Kidney (tissue), 14 donors: Measurements from ENCODE around the gene CLPX. TPM values are rescaled to one million over a fixed set of nuclear protein-coding genes. Genes with fewer than 3 reads are reported as not detected.
"Not testable (repeated sequence)": the region's sequence is repeated elsewhere in the genome, so short reads cannot be mapped to it uniquely, and the experiment has no call there.

Experiments used
- DNase-seq, 5 donors: peaks; one replicate each; pipeline ENCODE4 v3.0.0-alpha.2; 2013 to 2020
- FAIRE-seq: peaks from 2 replicates; lab custom pipeline; 2012; peaks lifted over from hg19 to GRCh38; lab: Jason Lieb, UNC
- H3K27ac ChIP-seq, 2 donors: one replicate each; pipeline ENCODE4 v1.7.0; 2013; ENCODE audit warnings: low read depth in 2 of 2, low read length in 2 of 2, inconsistent platforms in 1 of 2
- H3K27me3 ChIP-seq: one replicate; pipeline ENCODE4 v1.7.1; 2013; ENCODE audit warnings: low read length, inconsistent platforms; ENCODE audit not compliant: control insufficient read depth, insufficient read depth
- H3K36me3 ChIP-seq, 3 donors: one replicate each; pipeline versions ENCODE4 v1.7.0 to v1.7.1; 2013; ENCODE audit warnings: low read length in 3 of 3, control low read depth in 1 of 3, inconsistent platforms in 1 of 3; ENCODE audit not compliant: insufficient read depth in 3 of 3, control insufficient read depth in 2 of 3
- H3K4me1 ChIP-seq, 3 donors: one replicate each; pipeline versions ENCODE4 v1.7.0 to v1.7.1; 2013; ENCODE audit warnings: low read length in 3 of 3, inconsistent platforms in 1 of 3, low read depth in 1 of 3; ENCODE audit not compliant: control insufficient read depth in 2 of 3, insufficient read depth in 2 of 3
- H3K4me3 ChIP-seq, 3 donors: one replicate each; pipeline versions ENCODE4 v1.7.0 to v1.8.1; 2013; ENCODE audit warnings: low read length in 3 of 3, control low read depth in 1 of 3, inconsistent platforms in 1 of 3
- H3K9ac ChIP-seq, 3 donors: one replicate each; pipeline versions ENCODE4 v1.7.0 to v1.7.1; 2013; ENCODE audit warnings: low read length in 3 of 3, control low read depth in 1 of 3, inconsistent platforms in 1 of 3
- H3K9me3 ChIP-seq, 3 donors: one replicate each; pipeline versions ENCODE4 v1.7.0 to v1.7.1; 2013; ENCODE audit warnings: low read length in 3 of 3, control low read depth in 1 of 3, inconsistent platforms in 1 of 3; ENCODE audit not compliant: control insufficient read depth in 2 of 3, insufficient read depth in 1 of 3
- intact Hi-C: fragments of 100-400 bp; cut with DNase I; formaldehyde crosslinking; loops from one replicate; pipeline ENCODE4 v1.11.1; 2022
- polyA plus RNA-seq: library from polyadenylated mRNA; stranded (reverse); fragments of 350-450 nt; fragmentation: Illumina TruSeq; extraction: RNeasy Lipid Tissue Mini Kit (QIAGEN cat#74804); gene quantifications from one replicate; pipeline ENCODE4 v1.2.3, GENCODE V29; 2014; ENCODE audit warnings: low read depth, low replicate concordance; ENCODE audit not compliant: insufficient read depth
- total RNA-seq: library from RNA; stranded (reverse); fragmentation: NEBNext Ultra II Directional; extraction: Animal tissue kit (Norgen Biotek cat#: 25700); gene quantifications from one replicate; pipeline ENCODE4 v1.2.1, GENCODE V29; 2021
- TF ChIP-seq, protein P1 (sequence below): IDR thresholded peaks from 3 replicates; pipeline ENCODE4 v1.5.1; 2012; ENCODE audit warnings: mild to moderate bottlenecking, moderate library complexity, borderline replicate concordance; ENCODE audit not compliant: insufficient read depth; ENCODE audit errors: extremely low read depth
- donor health status: control.
- donor health status: control.
- donor health status: control.
- donor health status: control.
- donor health status: control.
- donor health status: DM: yes; HTN: yes; CAD: no.
- donor health status: Normal renal cell carcinoma (clear cell type).

Gene CLPX
- total and polyA plus RNA-seq, 2 donors from 2014 or later = 18.4 to 48.2 TPM

DNA sequence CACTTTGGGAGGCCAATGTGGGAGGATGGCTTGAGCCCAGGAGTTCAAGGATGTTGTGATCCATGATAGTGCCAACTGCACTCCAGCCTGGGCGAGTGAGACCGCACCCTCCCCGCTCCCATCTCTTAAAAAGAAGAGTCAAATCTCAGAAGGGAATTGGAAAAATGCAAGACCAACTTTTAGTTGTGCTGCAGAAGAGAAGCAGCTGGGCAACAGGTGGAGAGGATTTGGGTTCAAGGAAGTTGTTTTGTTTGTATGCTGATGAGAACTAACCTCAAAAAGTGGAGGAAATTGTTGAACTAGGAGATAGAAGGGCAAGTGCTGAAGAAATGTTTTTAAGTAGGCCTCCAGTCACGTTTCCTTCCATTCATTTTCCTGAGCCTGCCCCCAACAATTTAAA, 38.7 kb downstream of the CLPX start:
- intact Hi-C loops = no loop called here
- no peak for FAIRE-seq
- peaks cover 3 to 15% (median 4%) of the 10 kb centered on the region in 3 donors for H3K36me3 ChIP-seq

GRCh38 chr15:65138631-65139030, 46.5 kb downstream of the CLPX start:
- H3K4me3 ChIP-seq, DNase-seq, H3K9ac ChIP-seq, FAIRE-seq, H3K27ac ChIP-seq, intact Hi-C loops, H3K9me3 ChIP-seq, H3K36me3 ChIP-seq, H3K4me1 ChIP-seq, H3K27me3 ChIP-seq: not testable (repeated sequence)

More for the DNA sequence above, 38.7 kb downstream of the CLPX start:
- Histone ChIP-seq H3K27me3 (no peaks in the 10 kb centered on the region), H3K4me1 (no peaks in the 10 kb centered on the region), H3K9ac (no peak overlapping the region), H3K9me3 (no peaks in the 10 kb centered on the region), H3K4me3 (no peak overlapping the region), H3K27ac (no peak overlapping the region)
- TF ChIP-seq, protein P1, sequence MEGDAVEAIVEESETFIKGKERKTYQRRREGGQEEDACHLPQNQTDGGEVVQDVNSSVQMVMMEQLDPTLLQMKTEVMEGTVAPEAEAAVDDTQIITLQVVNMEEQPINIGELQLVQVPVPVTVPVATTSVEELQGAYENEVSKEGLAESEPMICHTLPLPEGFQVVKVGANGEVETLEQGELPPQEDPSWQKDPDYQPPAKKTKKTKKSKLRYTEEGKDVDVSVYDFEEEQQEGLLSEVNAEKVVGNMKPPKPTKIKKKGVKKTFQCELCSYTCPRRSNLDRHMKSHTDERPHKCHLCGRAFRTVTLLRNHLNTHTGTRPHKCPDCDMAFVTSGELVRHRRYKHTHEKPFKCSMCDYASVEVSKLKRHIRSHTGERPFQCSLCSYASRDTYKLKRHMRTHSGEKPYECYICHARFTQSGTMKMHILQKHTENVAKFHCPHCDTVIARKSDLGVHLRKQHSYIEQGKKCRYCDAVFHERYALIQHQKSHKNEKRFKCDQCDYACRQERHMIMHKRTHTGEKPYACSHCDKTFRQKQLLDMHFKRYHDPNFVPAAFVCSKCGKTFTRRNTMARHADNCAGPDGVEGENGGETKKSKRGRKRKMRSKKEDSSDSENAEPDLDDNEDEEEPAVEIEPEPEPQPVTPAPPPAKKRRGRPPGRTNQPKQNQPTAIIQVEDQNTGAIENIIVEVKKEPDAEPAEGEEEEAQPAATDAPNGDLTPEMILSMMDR = no peak
- no peak for DNase-seq

DNA sequence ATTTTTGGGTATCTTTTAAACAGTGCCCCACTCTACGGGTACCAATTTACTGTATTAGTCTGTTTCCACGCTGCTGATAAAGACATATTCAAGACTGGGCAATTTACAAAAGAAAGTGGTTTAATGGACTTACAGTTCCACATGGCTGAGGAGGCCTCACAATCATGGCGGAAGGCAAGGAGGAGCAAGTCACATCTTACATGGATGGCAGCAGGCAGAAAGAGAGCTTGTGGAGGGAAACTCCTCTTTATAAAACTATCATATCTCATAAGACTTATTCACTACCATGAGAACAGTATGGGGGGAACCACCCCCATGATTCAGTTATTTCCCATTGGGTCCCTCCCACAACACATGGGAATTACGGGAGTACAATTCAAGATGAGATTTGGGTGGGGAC, 47.2 kb downstream of the CLPX start:
- H3K9me3 ChIP-seq, H3K4me3 ChIP-seq, H3K27ac ChIP-seq, DNase-seq, H3K9ac ChIP-seq, FAIRE-seq, H3K4me1 ChIP-seq, H3K36me3 ChIP-seq, H3K27me3 ChIP-seq, intact Hi-C loops: not testable (repeated sequence)

DNA sequence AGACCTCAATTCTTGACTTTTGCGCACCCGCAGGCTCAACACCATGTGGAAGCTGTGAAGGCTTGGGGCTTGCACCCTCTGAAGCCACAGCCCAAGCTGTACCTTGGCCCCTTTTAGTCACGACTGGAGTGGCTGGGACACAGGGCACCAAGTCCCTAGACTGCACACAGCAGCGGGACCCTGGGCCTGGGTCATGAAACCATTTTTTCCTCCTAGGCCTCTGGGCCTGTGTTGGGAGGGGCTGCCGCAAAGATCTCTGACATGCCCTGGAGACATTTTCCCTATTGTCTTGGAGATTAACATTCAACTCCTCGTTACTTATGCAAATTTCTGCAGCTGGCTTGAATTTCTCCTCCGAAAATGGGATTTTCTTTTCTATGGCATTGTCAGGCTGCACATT, 48.1 kb downstream of the CLPX start:
- H3K36me3 ChIP-seq, H3K4me3 ChIP-seq, H3K27ac ChIP-seq, H3K9ac ChIP-seq, H3K27me3 ChIP-seq, intact Hi-C loops, H3K9me3 ChIP-seq, H3K4me1 ChIP-seq, FAIRE-seq, DNase-seq: not testable (repeated sequence)

DNA sequence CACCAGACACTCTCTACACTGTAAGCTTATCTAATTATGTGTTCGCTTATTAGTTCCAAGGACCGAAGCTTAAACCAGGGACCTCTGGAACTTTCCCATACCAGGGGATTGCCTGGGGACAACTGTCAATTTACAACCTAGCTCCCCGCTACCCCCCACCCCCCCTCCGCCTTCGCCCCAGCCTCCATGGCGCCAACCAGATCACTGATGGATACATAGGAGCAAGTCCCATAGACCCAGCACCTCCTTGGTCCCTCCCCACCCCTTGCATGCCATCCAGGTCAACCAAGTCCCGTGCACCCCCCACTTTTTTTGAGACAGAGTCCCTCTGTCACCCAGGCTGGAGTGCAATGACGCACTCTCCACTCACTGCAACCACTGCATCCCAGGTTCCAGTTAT, 50.6 kb downstream of the CLPX start:
- Histone ChIP-seq H3K9ac (no peak overlapping the region), H3K9me3 (no peaks in the 10 kb centered on the region), H3K4me3 (no peak overlapping the region), H3K27me3 (no peaks in the 10 kb centered on the region), H3K27ac (no peak overlapping the region), H3K4me1 (peaks cover 0 to 4% (median 0%) of the 10 kb centered on the region in 3 donors), H3K36me3 (peaks cover 0 to under 1% (median 0%) of the 10 kb centered on the region in 3 donors)
- no peak for FAIRE-seq
- TF ChIP-seq, protein P1 = no peak
- DNase-seq = peak in 1 of 5 donors; percentile 50
- intact Hi-C loops = no loop called here
